ENCODE data around the gene TMEM219.

- TF ChIP-seq, protein P1, sequence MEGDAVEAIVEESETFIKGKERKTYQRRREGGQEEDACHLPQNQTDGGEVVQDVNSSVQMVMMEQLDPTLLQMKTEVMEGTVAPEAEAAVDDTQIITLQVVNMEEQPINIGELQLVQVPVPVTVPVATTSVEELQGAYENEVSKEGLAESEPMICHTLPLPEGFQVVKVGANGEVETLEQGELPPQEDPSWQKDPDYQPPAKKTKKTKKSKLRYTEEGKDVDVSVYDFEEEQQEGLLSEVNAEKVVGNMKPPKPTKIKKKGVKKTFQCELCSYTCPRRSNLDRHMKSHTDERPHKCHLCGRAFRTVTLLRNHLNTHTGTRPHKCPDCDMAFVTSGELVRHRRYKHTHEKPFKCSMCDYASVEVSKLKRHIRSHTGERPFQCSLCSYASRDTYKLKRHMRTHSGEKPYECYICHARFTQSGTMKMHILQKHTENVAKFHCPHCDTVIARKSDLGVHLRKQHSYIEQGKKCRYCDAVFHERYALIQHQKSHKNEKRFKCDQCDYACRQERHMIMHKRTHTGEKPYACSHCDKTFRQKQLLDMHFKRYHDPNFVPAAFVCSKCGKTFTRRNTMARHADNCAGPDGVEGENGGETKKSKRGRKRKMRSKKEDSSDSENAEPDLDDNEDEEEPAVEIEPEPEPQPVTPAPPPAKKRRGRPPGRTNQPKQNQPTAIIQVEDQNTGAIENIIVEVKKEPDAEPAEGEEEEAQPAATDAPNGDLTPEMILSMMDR (IDR thresholded peaks at IDR 0.05): no peak
- TF ChIP-seq MAX (CRISPR knock-in tag; IDR thresholded peaks at IDR 0.05): no peak
- no peak for TF ChIP-seq ESRRA (CRISPR knock-in tag; IDR thresholded peaks at IDR 0.05; ENCODE audit: borderline replicate concordance)
- TF ChIP-seq TP53 (CRISPR knock-in tag; IDR thresholded peaks at IDR 0.05): no peak
- TF ChIP-seq FOXP1 (CRISPR knock-in tag; IDR thresholded peaks at IDR 0.05; ENCODE audit: borderline replicate concordance): no peak
These were observed 45.6 kb downstream of the TMEM219 start for GRCh38 chr16:30007378-30007895.
